ENCODE results near the gene RNF212B. TPM values are rescaled to one million over a fixed set of nuclear protein-coding genes. Genes with fewer than 3 reads are reported as not detected.
A peak's percentile ranks its signal among the peaks of the same experiment; 100 is the strongest.

The RNF212B gene
- total RNA-seq, 1 experiment from 2014 or later: 0.39 TPM

GRCh38 chr14:23206422-23207145, 31.2 kb upstream of the RNF212B start:
- Mint-ChIP-seq H3K36me3 (ENCODE audit: insufficient read depth in 1 of 3, low read depth in 3 of 3) (peaks cover 0 to 4% (median 0%) of the 10 kb centered on the region in 3 experiments; a peak in 2 of 7 replicates), H3K27ac (peak overlapping the region; percentile 91 to 99 (median 97)), H3K4me1 (peaks cover 34 to 40% of the 10 kb centered on the region in 2 experiments), H3K27me3 (ENCODE audit: low read depth) (no peaks in the 10 kb centered on the region), H3K9me3 (no peaks in the 10 kb centered on the region; a peak in 1 of 5 replicates), H3K4me3 (peak overlapping the region; percentile 54 to 72)
- H2BK20ac ChIP-seq (ENCODE audit: low read depth, low read length, poor library complexity, severe bottlenecking): no peak overlapping the region
- H3K27ac ChIP-seq (ENCODE audit: insufficient read length, low read depth, low read length): peak overlapping the region; percentile 99
- H4K5ac ChIP-seq (ENCODE audit: insufficient read length, low read depth, low read length): no peak overlapping the region
- no peaks in the 10 kb centered on the region for H3K23me2 ChIP-seq (ENCODE audit: insufficient read length, low read depth, low read length, poor library complexity, severe bottlenecking)
- no peak overlapping the region for H4K91ac ChIP-seq (ENCODE audit: insufficient read length, low read depth, low read length)
- WGBS (ENCODE audit: extremely low coverage, insufficient read length, low lambda C conversion rate): no CpG with 5 or more reads among the region's 3 CpGs
- H4K8ac ChIP-seq (replicated peaks; ENCODE audit: insufficient read length, low read depth, low read length): no peak overlapping the region
- H3K23ac ChIP-seq (ENCODE audit: insufficient read length, low read depth, low read length): no peak overlapping the region
- no peaks in the 10 kb centered on the region for H3K27me3 ChIP-seq (ENCODE audit: insufficient read depth, low read length)
- H2BK15ac ChIP-seq (ENCODE audit: low read depth, low read length): no peak overlapping the region
- no peak overlapping the region for H2BK12ac ChIP-seq (ENCODE audit: insufficient read length, low read depth, low read length)
- H3K18ac ChIP-seq (ENCODE audit: insufficient read length, low read depth, low read length): no peak overlapping the region
- H3K56ac ChIP-seq (ENCODE audit: insufficient read length, low read depth, low read length): no peak overlapping the region
- DNase-seq: no peak
- H3K4me2 ChIP-seq (ENCODE audit: insufficient read depth, insufficient read length, low read length): peak overlapping the region; percentile 69
- H4K20me1 ChIP-seq (ENCODE audit: control insufficient read depth, insufficient read depth, insufficient read length): no peaks in the 10 kb centered on the region
- no peaks in the 10 kb centered on the region for H3K9me3 ChIP-seq (ENCODE audit: control insufficient read depth, low read depth, low read length)
- H2AFZ ChIP-seq (ENCODE audit: low read length): no peak overlapping the region
- H3K4ac ChIP-seq (ENCODE audit: low read depth, low read length): no peak overlapping the region
- no peak overlapping the region for H3K14ac ChIP-seq (ENCODE audit: insufficient read depth, low read length)
- H3T11ph ChIP-seq (ENCODE audit: low read length): no peak overlapping the region
- H2BK120ac ChIP-seq (ENCODE audit: low read depth, low read length, poor library complexity, severe bottlenecking): no peak overlapping the region
- no peaks in the 10 kb centered on the region for H3K79me1 ChIP-seq (ENCODE audit: insufficient read depth, low read depth, low read length, poor library complexity, severe bottlenecking)
- H3K4me1 ChIP-seq (ENCODE audit: insufficient read depth, low read length): peaks cover 7% of the 10 kb centered on the region
- H3K9ac ChIP-seq (ENCODE audit: extremely low read depth, insufficient read length, low read length): peak overlapping the region; percentile 23
- H2AK5ac ChIP-seq (ENCODE audit: insufficient read length, low read length): peak overlapping the region; percentile 14
- no peak overlapping the region for H2BK5ac ChIP-seq (ENCODE audit: insufficient read length, low read length)
- no peaks in the 10 kb centered on the region for H3K79me2 ChIP-seq (ENCODE audit: insufficient read depth, low read length)
- no peak for TF ChIP-seq CTCF (conservative IDR thresholded peaks at IDR 0.05)
